ENCODE measurements around the gene UBE2E2.

Gene UBE2E2

GRCh38 chr3:23240171-23240785 is 37.2 kb downstream of the UBE2E2 start:
- no peak for DNase-seq (ENCODE audit: low spot score)

DNA sequence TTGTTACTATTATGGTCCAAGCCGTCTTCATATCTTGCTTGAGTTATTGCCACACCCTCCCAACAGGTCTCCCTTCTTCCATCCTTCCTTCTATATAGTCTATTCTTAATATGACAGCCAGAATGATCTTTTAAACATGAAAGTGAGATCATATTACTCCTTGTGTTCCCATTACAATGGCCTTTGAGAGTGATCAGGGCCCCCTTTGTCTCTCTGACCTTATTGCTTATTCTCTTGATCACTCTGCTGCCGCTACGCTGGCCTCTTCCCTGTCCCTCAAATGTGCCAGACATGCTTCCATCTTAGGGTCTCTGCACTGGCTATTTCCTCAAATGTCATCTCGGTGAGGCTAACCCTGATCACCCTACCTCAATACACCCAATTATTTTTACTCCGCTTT is 38.1 kb downstream of the UBE2E2 start:
- no peak for DNase-seq (ENCODE audit: low spot score)

GRCh38 chr3:23242106-23242505 is 39.0 kb downstream of the UBE2E2 start:
- no peak for DNase-seq (ENCODE audit: low spot score)

DNA sequence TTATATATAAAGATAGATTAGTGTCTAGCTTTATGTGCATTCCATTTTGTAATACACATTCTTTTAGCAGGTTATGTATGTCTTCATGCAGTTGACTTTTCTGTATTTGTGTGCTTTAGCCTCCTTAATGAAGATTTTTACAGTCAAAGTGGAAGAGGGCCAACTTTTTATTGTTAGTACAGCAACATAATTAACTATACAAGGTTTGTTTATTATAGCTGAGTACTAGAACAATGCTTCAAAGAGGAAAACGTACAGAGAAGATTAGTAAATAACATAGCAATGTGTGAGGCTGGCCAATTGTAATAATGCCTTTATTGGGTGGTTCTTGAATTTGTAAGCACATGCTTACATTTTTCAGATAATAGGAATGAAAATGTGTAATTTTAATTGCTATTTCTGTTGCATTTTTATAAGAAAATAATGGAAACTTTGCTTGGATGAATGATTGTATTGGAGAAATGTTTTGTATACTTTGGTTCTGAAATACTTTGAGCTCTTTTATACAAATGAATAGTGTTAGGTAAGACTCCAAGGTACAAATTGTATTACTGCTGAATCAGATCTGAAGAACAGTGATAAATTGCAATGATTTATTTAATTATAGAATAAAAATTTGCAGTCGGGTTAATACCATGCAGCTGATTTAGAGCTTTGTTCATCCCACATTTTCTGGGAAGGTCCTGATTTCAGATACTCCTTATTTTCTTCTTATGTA is 41.4 kb downstream of the UBE2E2 start:
- DNase-seq (ENCODE audit: low spot score), result no peak

DNA sequence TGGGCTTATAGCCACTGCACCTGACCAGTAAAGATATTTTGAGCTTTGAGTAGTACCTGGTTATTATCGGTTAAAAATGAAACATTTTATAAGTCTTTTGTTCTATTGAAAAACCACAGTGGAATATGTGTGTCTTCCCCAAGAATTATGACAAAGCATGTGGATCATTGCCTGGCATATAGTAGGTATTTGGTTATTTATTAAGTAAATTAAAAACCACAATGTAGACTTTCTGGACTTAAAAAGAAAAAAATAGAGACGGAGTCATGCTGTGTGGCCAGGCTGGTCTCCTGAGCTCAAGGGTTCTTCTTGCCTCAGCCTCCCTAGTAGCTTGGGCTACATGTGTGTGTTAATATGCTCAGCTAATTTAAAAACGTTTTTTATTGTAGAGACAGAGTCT is 43.5 kb downstream of the UBE2E2 start:
- no peak for DNase-seq (ENCODE audit: low spot score)

GRCh38 chr3:23248594-23249131 is 45.5 kb downstream of the UBE2E2 start:
- DNase-seq (ENCODE audit: low spot score), result no peak

DNA sequence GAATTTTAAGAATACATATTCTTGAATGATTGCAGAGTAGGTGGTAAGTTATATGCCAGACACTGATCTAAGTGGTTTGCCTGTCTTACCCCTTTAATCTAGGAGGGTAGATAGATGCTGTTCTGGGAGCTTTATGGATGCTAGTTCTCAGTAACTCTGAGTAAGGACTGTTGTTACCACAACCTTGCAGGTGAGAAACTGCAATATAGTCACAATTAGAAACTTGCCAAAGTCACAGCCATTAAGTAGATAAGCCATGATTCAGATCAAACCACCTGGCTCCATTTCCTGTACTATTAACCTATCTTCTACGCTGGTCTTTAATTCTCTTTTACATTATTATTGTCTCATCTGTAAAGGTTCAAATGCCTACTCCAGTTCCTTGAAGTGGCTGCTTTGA is 46.8 kb downstream of the UBE2E2 start:
- no peak for DNase-seq (ENCODE audit: low spot score)

GRCh38 chr3:23252122-23252521 is 49.0 kb downstream of the UBE2E2 start:
- no peak for DNase-seq (ENCODE audit: low spot score)

- DNase-seq (ENCODE audit: low spot score), result no peak
Observed at GRCh38 chr3:23253214-23253613, 50.1 kb downstream of the UBE2E2 start.

- DNase-seq (ENCODE audit: low spot score), result no peak
Observed at GRCh38 chr3:23254282-23254681, 51.2 kb downstream of the UBE2E2 start.

- DNase-seq (ENCODE audit: low spot score), result no peak
Observed at GRCh38 chr3:23254835-23255234, 51.7 kb downstream of the UBE2E2 start.

- DNase-seq (ENCODE audit: low spot score), result no peak
Observed at GRCh38 chr3:23256741-23257435, 53.8 kb downstream of the UBE2E2 start.

DNA sequence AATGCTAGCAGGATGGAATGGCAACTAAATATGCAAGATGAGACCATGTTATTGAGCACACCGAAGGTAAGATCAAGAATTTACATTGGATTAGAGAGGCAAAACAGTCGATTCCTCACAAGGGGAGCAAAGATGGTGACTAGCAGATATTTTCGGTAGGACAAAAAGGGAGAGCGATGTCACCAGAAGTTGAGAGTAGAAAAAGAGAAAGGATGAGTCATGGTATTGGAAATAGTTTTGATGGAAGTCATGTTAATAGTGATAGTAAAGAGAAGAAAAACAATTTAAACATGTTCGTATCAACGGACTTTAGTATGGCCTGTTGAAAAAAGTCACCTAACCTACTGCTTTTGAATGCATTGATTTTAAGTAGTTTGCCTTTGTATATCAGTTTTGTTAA is 55.0 kb downstream of the UBE2E2 start:
- no peak for DNase-seq (ENCODE audit: low spot score)

DNA sequence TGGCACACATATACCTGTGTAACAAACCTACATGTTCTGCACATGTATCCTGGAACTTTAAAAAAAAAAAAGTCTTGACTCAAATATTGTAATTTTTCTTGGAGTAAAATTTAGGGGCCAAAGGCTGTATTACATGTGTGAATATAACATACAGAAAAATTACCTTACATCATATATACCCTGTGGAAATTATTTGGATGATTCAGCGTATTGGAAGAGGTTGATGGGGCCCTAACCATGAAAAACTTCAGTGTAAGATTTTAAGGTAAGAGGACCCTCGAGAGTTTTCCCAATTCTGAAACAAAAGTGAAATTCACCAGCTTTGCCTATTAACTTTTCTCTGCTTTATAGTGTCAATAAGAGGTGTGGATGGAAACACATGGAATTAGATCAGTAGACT is 56.4 kb downstream of the UBE2E2 start:
- DNase-seq (ENCODE audit: low spot score), result no peak

- DNase-seq (ENCODE audit: low spot score), result no peak
Observed at GRCh38 chr3:23262766-23263165, 59.6 kb downstream of the UBE2E2 start.

DNA sequence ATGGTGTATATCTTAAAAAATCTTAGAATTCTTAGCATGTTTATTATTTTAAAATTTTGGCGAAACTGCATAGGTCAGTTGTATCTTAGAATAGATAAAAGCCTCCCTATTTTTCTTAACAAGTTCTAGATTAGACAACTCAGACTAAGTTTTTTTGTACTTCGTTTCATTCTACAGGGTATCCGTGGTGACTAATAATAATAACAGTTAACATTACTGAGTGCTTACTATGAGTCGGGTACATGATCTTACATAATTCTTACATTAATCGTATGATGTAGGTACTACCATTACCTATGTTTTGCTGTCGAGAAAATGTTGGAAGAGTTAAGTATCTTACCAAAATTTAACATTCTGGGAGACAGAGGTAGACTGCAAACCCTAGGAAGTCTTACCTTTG is 60.7 kb downstream of the UBE2E2 start:
- no peak for DNase-seq (ENCODE audit: low spot score)

- no peak for DNase-seq (ENCODE audit: low spot score)
Observed at GRCh38 chr3:23264413-23264812, 61.3 kb downstream of the UBE2E2 start.

- DNase-seq (ENCODE audit: low spot score), result no peak
Observed at GRCh38 chr3:23270423-23270822, 67.3 kb downstream of the UBE2E2 start.

GRCh38 chr3:23271876-23272741 is 69.0 kb downstream of the UBE2E2 start:
- no peak for DNase-seq (ENCODE audit: low spot score)

DNA sequence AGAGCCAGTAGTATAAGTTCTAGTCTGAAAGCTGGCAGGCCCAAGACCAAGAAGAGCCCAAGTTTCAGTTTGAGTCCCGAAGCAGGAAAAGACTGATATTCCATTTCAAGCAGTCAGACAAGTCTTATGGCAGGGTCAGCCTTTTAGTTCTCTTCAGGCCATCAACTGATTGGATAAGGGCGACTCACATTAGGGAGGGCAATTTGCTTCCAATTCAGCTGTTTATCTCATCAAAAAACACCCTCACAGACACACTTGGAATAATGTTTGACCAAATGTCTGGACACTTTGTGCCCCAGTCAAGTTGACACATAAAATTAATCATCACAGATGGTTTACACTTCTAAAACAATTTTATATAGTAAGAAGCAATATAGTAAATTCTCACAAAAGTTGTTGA is 69.7 kb downstream of the UBE2E2 start:
- no peak for DNase-seq (ENCODE audit: low spot score)

GRCh38 chr3:23275061-23275460 is 71.9 kb downstream of the UBE2E2 start:
- DNase-seq (ENCODE audit: low spot score), result no peak

DNA sequence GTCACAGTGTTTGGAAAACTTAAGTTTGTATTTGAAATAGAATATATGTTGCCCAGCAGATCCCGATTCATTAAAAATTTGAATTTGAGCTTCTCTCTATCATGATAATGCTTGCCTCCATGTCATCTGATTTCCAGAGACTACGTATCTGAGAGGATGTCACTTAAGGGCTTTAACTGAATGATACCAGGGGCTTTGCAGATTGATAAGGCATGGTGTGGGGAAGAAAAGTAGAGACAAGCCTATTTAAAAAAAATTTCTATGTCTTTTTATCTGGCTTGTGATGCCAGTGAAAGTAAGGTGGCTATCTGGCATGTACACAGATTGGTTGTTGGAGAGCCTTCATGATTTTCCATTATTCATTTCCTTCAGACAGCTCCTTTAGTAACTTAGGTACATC is 72.7 kb downstream of the UBE2E2 start:
- no peak for DNase-seq (ENCODE audit: low spot score)

Measured in activated CD4-positive, alpha-beta T cell treated with anti-CD3 and anti-CD28 coated beads, Interleukin-2, Interleukin-4, amounts not matched to agents 100 ng/mL and 50 ng/mL, durations not matched to agents 16 hours and 8 hours (primary cell).